Nephron progenitor cell (in vitro differentiated cells): ENCODE measurements around the gene UBE3B.

Experiments used
- DNase-seq: peaks from one replicate; pipeline ENCODE4 v3.0.0; 2021
- H3K27ac Mint-ChIP-seq: 2 replicates; pipeline ENCODE4 v1.8.0; 2021; ENCODE audit warnings: mild to moderate bottlenecking, moderate library complexity, mixed read lengths
- H3K27me3 Mint-ChIP-seq: 2 replicates; pipeline ENCODE4 v1.8.0; 2021; ENCODE audit warnings: mild to moderate bottlenecking, low read depth, mixed read lengths; ENCODE audit not compliant: poor library complexity
- H3K36me3 Mint-ChIP-seq: 2 replicates; pipeline ENCODE4 v1.8.0; 2021; ENCODE audit warnings: low read depth, mixed read lengths
- H3K4me1 Mint-ChIP-seq: 2 replicates; pipeline ENCODE4 v1.8.0; 2021; ENCODE audit warnings: mixed read lengths
- H3K4me3 Mint-ChIP-seq: 2 replicates; pipeline ENCODE4 v1.8.0; 2021; ENCODE audit warnings: mild to moderate bottlenecking, moderate library complexity, mixed read lengths
- H3K9me3 Mint-ChIP-seq: 2 replicates; pipeline ENCODE4 v1.8.0; 2021; ENCODE audit warnings: mild to moderate bottlenecking, moderate library complexity, mixed read lengths
- TF ChIP-seq, protein P1 (sequence below): fragments of 200-600 bp; sonication (generic); IDR thresholded peaks from 2 replicates; pipeline ENCODE4 v1.5.0; 2021; ENCODE audit warnings: antibody characterized with exemption

Gene UBE3B

GRCh38 chr12:109575683-109576082 lies 98.2 kb downstream of the UBE3B start:
- no peaks in the 10 kb centered on the region for H3K27me3 Mint-ChIP-seq
- H3K9me3 Mint-ChIP-seq, result no peaks in the 10 kb centered on the region
- peak overlapping the region; percentile 90 for H3K4me3 Mint-ChIP-seq
- peaks cover 42% of the 10 kb centered on the region for H3K36me3 Mint-ChIP-seq
- TF ChIP-seq, protein P1, sequence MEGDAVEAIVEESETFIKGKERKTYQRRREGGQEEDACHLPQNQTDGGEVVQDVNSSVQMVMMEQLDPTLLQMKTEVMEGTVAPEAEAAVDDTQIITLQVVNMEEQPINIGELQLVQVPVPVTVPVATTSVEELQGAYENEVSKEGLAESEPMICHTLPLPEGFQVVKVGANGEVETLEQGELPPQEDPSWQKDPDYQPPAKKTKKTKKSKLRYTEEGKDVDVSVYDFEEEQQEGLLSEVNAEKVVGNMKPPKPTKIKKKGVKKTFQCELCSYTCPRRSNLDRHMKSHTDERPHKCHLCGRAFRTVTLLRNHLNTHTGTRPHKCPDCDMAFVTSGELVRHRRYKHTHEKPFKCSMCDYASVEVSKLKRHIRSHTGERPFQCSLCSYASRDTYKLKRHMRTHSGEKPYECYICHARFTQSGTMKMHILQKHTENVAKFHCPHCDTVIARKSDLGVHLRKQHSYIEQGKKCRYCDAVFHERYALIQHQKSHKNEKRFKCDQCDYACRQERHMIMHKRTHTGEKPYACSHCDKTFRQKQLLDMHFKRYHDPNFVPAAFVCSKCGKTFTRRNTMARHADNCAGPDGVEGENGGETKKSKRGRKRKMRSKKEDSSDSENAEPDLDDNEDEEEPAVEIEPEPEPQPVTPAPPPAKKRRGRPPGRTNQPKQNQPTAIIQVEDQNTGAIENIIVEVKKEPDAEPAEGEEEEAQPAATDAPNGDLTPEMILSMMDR, result no peak
- H3K4me1 Mint-ChIP-seq, result peaks cover 39% of the 10 kb centered on the region
- no peak for DNase-seq
- no peak overlapping the region for H3K27ac Mint-ChIP-seq

GRCh38 chr12:109577311-109577710 lies 99.9 kb downstream of the UBE3B start:
- Mint-ChIP-seq H3K27me3 (no peaks in the 10 kb centered on the region), H3K4me3 (no peak overlapping the region), H3K9me3 (no peaks in the 10 kb centered on the region), H3K36me3 (peaks cover 44% of the 10 kb centered on the region), H3K27ac (no peak overlapping the region), H3K4me1 (peaks cover 38% of the 10 kb centered on the region)
- TF ChIP-seq, protein P1, result no peak
- DNase-seq, result no peak

GRCh38 chr12:109578330-109578927 lies 101.0 kb downstream of the UBE3B start:
- Mint-ChIP-seq H3K9me3 (no peaks in the 10 kb centered on the region), H3K36me3 (peaks cover 44% of the 10 kb centered on the region)
- no peak for DNase-seq

DNA sequence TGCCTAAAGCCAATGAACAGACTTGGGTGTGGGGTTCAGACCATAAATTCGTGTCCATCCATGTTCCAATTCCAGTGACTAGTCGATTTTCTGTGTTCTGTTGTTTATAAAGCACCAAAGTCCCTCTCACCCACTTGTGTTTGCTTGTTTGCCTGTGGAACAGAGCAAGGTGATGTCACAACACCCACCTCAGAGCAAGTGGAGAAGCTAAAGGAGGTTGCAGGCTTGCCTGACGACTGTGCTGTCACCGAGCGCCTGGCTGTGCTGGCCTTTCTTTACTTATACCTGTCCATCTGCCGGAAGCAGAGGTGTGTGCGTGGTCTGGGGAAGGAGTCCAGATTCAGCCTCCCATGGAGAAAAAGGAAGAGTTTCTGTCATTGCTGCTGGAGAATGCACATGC lies 102.2 kb downstream of the UBE3B start:
- no peak overlapping the region for H3K4me3 Mint-ChIP-seq
- H3K4me1 Mint-ChIP-seq, result peaks cover 18% of the 10 kb centered on the region

More at GRCh38 chr12:109578330-109578927, 101.0 kb downstream of the UBE3B start:
- Mint-ChIP-seq H3K4me3 (no peak overlapping the region), H3K27ac (peak overlapping the region; percentile 55), H3K4me1 (peaks cover 29% of the 10 kb centered on the region), H3K27me3 (no peaks in the 10 kb centered on the region)
- TF ChIP-seq, protein P1, result no peak

DNA sequence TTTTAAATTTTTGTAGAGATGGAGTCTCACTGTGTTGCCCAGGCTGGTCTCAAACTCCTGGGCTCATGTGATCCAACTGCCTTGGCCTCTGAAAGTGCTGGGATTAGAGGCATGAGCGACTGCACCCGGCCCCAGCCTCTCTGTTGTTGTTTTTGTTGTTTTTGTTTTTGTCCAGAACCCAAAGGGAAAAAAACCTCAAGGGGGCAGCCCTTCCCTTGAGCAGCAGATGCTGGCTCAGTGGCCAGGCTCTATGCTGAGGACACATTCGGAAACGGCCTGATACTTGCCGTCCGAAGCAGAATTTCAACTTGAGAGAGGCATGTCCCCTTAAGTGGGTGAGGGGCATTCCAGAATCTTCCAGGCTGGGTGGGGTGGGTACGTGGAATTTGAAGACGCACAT lies 102.8 kb downstream of the UBE3B start:
- Mint-ChIP-seq H3K36me3 (peaks cover 50% of the 10 kb centered on the region), H3K4me3 (no peak overlapping the region), H3K4me1 (peaks cover 12% of the 10 kb centered on the region), H3K9me3 (no peaks in the 10 kb centered on the region), H3K27me3 (no peaks in the 10 kb centered on the region), H3K27ac (peak overlapping the region; percentile 38)
- DNase-seq, result no peak
- TF ChIP-seq, protein P1, result no peak

More for the DNA sequence above, 102.2 kb downstream of the UBE3B start:
- TF ChIP-seq, protein P1, result no peak
- Mint-ChIP-seq H3K27ac (no peak overlapping the region), H3K36me3 (peaks cover 50% of the 10 kb centered on the region), H3K9me3 (no peaks in the 10 kb centered on the region), H3K27me3 (no peaks in the 10 kb centered on the region)
- DNase-seq, result no peak

DNA sequence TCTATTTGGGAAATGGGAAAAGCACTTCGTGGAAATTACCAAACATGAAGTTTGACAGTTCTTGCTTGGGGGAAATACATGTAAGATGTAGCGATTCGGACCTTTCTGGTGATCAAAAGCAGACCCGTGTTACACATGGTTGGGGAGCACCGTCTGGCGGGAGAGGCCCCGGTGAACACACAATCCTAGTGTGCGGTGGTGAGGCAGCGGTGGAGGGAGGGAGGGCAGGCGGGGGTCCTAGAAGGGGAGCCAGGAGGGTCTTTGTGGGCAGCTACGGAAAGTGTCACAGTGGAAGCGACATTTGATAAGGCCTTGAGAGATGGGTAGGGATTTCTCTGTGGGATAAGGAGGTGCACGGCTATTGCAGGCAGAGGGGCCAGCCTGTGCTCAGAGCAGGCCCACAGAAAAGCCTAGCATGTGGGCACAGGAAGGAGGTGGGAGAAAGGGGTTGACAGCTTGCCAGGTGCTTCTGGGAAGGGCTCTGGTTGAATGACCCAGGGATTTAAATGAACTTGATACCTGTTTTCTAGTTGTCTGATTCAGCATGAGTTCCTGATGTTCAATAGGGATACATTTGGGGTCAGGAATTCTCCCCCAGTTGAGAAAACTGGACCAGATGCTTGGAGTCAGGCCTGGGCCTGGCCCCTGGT lies 103.4 kb downstream of the UBE3B start:
- Mint-ChIP-seq H3K4me3 (no peak overlapping the region), H3K4me1 (peaks cover 12% of the 10 kb centered on the region), H3K27me3 (no peaks in the 10 kb centered on the region), H3K36me3 (peaks cover 51% of the 10 kb centered on the region), H3K27ac (peak overlapping the region; percentile 38), H3K9me3 (no peaks in the 10 kb centered on the region)
- no peak for DNase-seq
- TF ChIP-seq, protein P1, result no peak
